HG02840 (cell line): ENCODE results near the gene GPR35.

ENCODE experiments used
- ATAC-seq: cut with Tn5 transposase; IDR thresholded peaks from one replicate; pipeline ENCODE4 v1.9.1; 2021; ENCODE audit warnings: mild to moderate bottlenecking, moderate library complexity, moderate number of reproducible peaks; ENCODE audit not compliant: unreplicated experiment, low FRiP score

Gene GPR35

DNA sequence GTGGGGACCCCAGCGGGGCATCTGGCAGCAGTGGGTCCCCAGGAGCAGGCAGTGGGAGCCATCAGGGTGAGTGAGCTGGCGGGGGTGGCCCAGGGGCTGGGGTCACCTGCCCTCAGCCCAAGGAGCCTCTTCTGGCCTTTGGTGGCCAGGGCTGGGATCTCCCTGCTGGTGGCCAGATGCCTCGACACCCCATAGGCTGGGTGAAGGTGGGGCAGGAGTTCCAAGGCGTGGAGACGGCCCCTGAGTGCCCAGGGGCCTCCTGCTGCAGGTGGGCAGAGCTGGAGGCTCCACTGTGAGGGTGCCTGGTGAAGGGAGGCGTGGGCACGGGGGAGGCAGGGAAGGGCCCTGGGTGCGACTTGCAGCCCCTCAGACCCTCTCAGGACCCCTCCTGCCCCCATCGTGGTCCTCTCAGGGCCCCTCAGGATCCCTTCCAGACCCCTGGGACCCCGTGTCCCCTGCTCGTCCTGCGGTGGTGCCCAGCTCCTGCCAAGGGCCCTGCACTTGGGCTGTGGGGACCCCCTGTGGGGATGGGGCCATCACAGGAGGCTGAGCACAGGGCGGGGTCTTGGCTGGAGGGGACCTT lies 5.0 kb upstream of the GPR35 start:
- no peak for ATAC-seq

DNA sequence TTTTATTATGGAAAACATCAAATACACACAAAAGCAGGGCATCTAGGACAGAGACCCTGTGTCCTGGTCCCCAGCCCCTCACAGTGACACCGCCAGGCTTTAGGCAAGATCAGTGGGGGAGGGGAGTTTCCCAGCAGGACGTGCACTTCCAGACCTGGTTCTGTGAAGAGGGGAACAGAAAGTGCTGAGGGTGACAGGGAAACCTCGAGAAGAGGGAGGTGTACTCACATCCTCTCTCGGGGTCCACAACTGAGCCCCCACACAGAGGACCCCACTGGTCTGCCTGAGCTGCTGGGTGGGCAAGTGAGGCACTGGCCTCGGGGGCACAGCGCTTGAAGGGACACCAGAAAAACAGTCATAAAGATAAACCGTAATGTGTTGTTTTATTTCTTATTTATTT lies 4.4 kb upstream of the GPR35 start:
- no peak for ATAC-seq

DNA sequence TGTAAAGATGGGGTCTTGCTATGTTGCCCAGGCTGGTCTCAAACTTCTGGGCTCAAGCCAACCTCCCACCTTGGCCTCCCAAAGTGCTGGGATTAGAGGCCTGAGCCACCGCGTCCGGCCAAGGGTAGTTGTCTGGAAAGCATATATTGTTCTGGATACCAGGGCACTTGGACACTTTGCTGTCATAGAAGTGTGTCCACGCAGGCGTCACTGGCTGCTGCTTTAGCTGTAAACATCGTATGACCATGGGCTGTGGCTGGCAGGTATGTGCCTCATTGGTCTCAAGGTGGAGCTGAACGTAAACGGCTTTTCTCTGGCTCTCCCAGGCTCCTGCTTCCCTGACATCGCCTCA lies 3.2 kb upstream of the GPR35 start:
- no peak for ATAC-seq

DNA sequence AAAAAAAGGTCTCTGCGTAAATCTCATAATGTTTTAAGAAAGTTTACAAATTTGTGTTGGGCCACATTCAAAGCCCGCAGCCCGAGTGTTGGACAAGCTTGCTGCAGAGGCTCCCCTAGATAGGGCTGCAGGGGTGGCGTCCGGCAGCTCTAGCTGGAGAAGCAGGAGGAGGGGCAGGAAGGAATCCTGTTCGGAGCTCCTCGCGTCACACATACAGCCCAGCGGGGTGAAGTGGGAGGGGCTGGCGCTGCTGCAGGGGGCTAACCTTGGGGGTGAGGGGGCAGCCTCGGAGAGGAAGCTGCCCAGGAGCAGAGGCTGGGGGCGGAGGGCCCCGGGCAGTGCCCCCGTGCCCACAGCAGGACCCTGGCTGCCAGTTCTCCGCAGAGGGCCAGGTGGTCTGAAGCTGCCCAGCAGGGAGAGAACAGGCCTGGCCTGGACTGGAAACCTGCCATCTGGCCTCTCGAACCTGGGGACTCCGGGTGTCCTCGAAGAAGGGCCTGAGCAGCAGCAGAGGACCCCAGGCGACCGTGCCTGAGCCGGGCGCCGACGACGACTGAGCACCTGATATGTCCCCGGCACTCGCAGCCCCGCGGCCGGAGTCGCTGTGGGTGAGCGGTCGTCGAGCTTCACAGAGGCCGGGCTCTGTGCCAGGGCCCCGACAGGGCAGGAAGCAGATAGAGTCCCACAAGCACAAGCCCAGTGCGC lies 2.6 kb upstream of the GPR35 start:
- no peak for ATAC-seq

DNA sequence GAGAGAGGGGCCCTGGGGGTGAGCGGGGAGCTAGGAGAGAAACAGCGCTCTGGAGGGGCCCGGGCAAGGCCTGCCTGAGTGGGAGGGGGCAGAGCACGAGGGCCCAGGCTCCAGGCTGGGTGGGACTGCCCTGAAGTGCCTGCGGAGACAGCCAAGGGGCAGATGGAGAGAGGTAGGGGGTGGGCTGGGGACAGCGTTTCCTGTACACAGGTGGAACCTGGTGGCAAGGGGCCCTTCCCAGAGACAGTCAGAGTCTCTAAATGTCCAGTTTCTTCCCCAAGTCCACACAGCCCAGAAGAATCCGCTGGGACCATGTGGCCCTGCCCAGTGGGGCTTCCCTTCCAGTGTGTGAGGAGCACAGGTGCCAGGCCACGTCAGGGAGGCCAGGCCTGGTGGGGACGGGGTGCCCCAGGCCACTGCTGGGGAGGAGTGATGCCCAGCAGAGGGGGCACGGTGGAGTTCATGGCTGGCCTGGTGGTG lies 1.7 kb upstream of the GPR35 start:
- ATAC-seq: no peak

DNA sequence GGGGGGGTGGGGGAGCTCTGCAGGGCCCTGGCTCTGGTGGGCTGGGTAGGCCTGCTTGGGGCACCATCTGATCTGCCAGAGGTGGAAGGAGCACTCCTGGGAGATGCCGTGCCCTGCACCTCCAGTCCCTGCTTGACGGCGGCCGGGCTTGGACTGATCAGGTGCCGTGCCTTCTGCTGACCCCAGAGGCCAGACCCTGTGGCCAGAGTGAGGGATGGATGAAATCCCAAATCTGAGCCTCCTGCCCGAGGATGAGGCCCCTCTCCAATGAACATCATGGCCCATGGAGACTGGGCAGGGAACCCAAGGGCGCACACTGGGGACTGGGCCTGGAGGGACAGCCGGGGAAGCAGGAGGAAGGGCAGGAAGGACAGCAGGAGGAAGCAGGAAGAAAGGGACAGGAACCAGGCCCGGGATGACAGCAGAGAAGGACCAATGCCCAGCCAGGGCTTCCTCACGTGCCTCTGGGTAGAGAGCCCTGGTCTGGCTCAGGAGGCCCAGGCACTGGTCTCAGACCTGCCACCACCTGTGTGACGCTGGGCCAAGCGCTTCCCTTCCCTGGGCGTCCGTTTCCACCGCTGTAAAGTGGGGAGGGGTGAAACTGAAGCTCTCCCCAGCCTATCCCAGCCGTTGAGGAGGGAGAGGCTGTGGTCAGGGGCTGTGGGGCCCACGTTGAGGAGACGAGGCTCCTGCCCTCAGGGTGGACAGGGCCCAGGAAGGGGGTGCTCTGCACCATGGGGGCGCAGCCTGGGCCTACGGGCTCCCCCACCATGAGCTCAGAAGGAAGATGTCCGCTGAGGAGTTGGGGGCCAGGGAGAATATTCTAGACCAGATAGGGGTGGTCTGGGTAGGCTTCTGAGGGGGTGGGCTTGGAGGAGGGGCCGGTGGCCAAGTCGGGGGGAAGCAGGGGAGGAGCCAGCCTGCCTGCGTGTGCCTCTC lies 1.0 kb upstream of the GPR35 start:
- ATAC-seq: no peak

DNA sequence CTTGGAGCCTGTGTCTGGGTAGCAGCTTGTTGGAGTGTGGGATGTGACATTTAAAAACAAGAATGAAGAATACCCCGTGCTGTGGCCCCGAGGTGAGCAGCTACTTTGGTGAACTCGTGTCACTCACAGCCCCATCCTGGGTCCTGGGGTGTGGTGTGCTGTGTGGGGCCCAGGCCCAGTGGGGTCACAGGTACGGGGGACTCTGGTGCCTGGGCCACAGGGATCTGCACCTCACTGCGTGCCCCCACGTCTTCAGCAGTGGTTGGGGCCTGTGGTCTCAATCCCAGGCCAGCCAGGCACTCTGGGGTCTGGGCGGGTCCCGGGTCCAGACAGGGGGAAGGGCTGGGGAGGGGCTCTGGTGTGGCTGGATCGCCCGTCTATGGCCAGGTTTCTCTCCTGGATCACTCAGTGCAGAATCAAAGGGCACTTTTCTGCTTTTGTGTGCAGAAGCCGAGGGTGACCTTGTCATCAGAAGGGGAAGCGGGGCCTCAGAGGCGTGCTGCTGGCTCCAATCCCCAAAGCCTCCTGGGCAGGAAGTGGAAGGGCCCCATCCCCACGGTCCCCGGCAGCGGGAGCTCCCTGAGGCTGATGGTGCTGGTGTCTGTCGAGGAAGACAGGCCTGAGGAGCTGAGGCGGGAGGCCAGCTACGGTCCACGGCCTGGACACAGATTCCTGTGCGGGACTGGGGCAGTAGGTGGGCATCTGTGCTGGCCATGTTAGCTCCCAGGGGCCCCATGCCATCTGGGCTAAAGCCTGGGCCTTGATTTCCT lies 1.4 kb downstream of the GPR35 start:
- ATAC-seq: no peak

DNA sequence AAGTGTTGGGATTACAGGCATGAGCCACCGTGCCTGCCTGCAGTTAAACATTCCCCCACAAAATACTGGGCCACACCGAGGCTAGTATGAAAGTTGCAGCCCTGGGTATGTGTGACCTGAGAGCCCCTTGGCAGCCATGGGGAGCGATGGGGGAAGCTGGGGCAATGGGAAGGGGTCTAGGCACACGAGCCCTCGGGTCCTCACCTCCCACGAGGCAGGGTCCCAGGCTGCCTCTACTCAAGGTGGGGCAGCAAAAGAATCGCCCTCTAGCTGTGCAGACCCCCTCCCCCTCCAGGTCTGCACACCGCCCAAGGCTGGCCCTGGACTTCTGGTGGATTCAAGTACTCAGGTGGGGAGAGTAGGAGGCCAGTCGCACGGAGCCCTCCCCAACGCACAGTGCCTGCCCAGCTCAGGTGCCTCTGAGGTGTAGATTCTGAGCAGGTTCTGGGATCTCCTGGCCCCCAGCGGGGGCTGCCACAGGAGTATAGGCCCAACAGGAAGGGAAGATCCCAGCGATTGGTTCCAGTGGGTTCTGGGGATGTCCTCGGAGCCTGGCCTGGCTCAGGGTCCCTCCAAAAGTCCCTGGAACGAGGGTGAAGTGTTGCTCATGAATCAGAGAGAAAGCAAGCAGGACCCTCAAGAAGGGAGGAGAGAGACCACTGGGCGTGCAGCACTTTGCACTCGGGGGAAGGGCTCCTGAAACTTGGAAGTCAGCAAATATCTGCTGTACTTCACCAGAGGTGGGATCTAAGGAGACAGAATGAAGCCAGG lies 2.6 kb downstream of the GPR35 start:
- ATAC-seq: no peak

DNA sequence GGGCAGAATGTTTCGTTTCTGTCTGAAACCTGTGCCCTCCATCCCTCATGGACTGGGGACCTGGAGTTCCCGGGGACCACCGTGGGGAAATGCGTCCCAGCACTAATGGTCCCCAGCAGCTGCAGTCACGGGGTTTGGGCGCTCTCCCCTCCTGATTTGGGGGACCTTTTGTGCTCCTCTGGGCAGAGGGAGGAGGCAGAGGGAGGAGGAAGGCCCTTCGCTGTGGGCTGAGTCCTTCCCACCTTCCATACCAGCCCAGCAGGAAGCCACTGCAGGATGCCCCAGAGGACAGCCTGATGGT lies 3.2 kb downstream of the GPR35 start:
- ATAC-seq: no peak

DNA sequence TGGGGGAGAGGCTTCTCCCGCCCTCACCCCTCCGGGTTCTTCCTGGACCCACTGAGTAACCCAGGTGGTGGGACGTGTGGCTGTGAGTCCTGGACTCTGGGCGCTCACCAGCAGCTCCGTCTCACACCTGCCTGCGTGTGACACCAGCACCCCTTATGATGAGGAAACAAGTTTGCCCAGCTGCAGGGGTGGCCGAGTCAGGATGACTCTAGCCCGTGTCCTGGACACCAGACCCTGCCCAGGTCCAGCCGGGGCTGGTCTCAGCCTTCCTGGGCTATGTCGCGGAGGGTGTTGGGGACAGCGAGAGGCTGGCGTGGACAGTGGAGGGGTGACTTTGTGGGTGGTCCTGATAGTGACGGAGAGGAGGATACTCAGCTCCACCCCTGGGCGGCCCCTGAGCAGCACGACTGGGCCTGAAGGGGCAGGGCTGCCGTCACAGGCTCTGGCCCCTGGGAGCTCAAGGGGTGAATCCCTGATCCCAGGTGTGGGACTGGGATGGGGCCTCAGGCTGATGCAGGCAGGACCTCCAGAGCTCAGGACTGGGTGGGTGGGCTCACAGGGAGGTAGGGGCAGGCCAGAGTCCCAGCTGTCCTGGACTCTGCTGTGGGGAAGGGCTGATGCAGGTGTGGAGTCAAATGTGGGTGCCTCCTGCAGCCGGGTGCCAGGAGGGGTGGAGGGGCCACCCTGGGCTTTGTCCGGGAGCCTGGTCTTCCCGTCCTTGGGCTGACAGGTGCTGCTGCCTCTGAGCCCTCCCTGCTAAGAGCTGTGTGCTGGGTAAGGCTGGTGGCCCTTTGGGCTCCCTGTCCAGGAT lies 3.7 kb downstream of the GPR35 start:
- no peak for ATAC-seq

DNA sequence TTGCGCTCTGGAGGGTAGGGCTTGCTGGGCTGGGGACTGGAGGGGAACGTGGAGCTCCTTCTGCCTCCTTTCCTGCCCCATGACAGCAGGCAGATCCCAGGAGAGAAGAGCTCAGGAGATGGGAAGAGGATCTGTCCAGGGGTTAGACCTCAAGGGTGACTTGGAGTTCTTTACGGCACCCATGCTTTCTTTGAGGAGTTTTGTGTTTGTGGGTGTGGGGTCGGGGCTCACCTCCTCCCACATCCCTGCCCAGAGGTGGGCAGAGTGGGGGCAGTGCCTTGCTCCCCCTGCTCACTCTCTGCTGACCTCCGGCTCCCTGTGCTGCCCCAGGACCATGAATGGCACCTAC lies 4.3 kb downstream of the GPR35 start:
- ATAC-seq: no peak

DNA sequence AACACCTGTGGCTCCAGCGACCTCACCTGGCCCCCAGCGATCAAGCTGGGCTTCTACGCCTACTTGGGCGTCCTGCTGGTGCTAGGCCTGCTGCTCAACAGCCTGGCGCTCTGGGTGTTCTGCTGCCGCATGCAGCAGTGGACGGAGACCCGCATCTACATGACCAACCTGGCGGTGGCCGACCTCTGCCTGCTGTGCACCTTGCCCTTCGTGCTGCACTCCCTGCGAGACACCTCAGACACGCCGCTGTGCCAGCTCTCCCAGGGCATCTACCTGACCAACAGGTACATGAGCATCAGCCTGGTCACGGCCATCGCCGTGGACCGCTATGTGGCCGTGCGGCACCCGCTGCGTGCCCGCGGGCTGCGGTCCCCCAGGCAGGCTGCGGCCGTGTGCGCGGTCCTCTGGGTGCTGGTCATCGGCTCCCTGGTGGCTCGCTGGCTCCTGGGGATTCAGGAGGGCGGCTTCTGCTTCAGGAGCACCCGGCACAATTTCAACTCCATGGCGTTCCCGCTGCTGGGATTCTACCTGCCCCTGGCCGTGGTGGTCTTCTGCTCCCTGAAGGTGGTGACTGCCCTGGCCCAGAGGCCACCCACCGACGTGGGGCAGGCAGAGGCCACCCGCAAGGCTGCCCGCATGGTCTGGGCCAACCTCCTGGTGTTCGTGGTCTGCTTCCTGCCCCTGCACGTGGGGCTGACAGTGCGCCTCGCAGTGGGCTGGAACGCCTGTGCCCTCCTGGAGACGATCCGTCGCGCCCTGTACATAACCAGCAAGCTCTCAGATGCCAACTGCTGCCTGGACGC lies 4.9 kb downstream of the GPR35 start:
- ATAC-seq: no peak

DNA sequence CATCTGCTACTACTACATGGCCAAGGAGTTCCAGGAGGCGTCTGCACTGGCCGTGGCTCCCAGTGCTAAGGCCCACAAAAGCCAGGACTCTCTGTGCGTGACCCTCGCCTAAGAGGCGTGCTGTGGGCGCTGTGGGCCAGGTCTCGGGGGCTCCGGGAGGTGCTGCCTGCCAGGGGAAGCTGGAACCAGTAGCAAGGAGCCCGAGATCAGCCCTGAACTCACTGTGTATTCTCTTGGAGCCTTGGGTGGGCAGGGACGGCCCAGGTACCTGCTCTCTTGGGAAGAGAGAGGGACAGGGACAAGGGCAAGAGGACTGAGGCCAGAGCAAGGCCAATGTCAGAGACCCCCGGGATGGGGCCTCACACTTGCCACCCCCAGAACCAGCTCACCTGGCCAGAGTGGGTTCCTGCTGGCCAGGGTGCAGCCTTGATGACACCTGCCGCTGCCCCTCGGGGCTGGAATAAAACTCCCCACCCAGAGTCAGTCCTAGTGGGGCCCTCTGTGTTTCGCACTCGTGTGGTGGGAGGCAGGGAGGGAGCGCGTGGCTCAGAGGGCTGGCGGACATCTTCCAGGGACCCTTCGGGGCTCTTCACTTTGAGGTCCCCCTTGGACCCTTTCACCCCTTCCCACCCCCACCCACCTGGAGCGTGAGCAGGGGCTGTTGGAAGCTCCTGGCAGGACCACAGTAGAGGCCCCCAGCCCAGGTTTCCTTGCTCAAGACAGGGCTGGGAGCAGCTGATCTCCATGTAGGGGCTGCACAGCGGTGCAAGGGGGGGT lies 5.7 kb downstream of the GPR35 start:
- ATAC-seq: no peak

DNA sequence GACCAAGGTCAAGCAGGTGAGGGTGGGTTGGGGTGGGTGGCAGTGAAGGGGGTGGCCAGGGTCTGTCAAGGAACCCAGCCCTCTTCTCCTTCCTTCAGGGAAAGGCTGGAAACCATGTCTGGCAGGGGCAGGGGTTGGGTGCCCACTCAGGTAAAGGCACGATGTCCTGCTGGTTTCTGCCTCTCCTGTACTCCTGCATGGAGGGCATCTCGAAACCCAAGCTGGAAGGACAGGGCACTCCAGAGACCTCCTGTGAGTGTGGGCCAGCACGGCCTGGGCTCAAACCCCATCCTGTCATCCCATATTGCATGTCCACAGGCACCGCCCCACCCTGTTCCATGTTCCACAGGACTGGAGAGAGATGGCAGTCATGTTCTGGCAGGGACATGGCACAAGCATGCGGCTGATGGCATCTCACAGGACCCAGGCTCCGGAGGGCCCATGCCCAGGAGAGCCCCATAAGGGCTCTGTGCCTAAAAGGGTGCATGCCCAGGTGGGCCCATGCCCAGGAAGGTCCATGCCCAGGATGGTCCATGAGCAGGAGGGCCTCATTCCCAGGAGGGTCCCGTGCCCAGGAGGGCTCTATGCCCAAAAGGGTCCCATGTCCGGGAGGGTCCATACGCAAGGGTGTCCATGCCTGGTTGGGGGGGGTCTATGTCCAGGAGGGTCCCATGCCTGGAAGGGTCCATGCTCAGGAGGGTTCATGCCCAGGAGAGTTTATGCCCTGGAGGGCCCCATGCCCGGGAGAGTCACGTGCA lies 6.4 kb downstream of the GPR35 start:
- no peak for ATAC-seq

DNA sequence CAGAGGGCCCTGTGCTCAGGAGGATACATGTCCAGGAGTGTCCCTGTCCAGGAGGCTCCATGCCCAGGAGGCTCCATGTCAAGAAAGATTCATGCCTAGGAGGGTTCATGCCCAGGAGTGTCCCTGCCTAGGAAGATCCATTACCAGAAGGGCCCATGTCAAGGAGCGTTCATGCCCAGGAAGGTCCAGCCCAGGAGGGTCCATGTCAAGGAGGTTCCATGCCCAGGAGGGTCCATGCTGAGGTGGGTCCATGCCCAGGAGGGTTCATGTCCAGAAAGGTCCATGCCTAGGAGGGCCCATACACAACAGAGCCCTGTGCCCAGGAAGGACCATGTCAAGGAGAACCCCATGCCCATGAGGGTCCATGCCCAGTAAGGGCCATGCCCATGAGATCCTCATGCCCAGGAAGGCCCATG lies 7.0 kb downstream of the GPR35 start:
- no peak for ATAC-seq

DNA sequence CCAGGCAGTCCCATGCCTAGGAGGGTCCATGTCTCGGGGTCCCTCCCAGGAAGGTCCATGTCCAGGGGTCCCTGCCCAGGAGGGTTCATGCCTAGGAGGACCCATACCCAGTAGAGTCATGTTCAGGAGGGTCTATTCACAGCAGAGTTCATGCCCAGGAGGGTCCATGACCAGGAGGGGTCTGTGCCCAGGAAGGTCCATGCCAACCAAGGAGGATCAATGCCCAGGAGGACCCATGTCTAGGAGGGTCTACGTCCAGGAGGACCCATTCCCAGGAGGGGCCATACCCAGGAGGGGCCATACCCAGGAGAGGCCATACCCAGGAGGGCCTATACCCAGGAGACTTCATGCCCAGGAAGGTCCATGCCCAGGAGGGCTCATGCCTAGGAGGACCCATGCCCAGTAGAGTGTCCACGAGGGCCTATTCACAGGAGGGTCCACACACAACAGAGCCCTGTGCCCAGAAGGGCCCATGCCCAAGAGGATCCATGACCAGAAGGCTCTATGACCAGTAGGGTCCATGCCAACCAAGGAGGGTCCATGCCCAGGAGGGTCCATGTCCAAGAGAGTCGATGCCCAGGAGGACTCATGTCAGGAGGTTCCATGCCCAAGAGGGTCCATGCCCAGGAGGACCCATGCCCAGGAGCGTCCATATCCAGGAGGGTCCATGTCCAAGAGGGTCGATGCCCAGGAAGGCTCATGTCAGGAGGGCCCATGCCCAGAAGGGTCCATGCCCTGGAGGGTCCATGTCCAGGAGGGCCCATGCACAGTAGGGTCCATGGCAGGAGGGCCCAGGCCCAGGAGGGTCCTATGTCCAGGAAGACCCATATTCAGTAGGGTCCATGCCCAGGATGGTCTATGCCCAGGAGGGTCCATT lies 10.1 kb downstream of the GPR35 start:
- ATAC-seq: no peak
